OCI-LY7 (cell line): ENCODE results near the gene TMC4. TPM values are rescaled to one million over a fixed set of nuclear protein-coding genes. Genes with fewer than 3 reads are reported as not detected.

Source experiments
- BruUV-seq: library from RNA; stranded (reverse); fragments of 400-500 nt; replicated peaks from 2 replicates; lab custom pipeline; 2021; lab: Mats Ljungman, UMichigan
- CTCF ChIA-PET: fragments of 300-600 bp; sonication (Branson Sonifier 250); formaldehyde crosslinking; loops from one replicate; lab custom pipeline; 2022; ENCODE audit warnings: antibody characterized with exemption; ENCODE audit not compliant: unreplicated experiment; lab: Charles Lee
- POLR2A ChIA-PET: fragments of 300-600 bp; sonication (Branson Sonifier 250); formaldehyde crosslinking; loops from one replicate; lab custom pipeline; 2022; ENCODE audit warnings: antibody characterized with exemption; lab: Charles Lee
- DNase-seq: peaks from one replicate; pipeline ENCODE4 v3.0.0-alpha.2; 2015; ENCODE audit warnings: low spot score
- H2AFZ ChIP-seq: fragments of 200-600 bp; sonication (generic), shearing (Covaris generic); 2 replicates; pipeline ENCODE4 v1.6.1; 2014; ENCODE audit warnings: mild to moderate bottlenecking, antibody characterized with exemption, low read length, moderate library complexity
- H3K27ac ChIP-seq: fragments of 200-600 bp; sonication (generic); 2 replicates; pipeline ENCODE4 v1.5.1; 2014; ENCODE audit warnings: mixed run types, low read depth, mild to moderate bottlenecking, moderate library complexity, low read length, inconsistent platforms; ENCODE audit not compliant: poor library complexity, severe bottlenecking
- H3K36me3 ChIP-seq: fragments of 200-600 bp; sonication (generic); 2 replicates; pipeline ENCODE4 v1.6.1; 2014; ENCODE audit warnings: mild to moderate bottlenecking, antibody characterized with exemption, low read length, moderate library complexity, mixed read lengths; ENCODE audit not compliant: insufficient read depth
- H3K4me1 ChIP-seq: fragments of 200-600 bp; sonication (generic); 2 replicates; pipeline ENCODE4 v1.5.1; 2014; ENCODE audit warnings: mild to moderate bottlenecking, low read length; ENCODE audit not compliant: insufficient read depth, poor library complexity, severe bottlenecking
- H3K4me2 ChIP-seq: fragments of 200-600 bp; sonication (generic); 2 replicates; pipeline ENCODE4 v1.6.1; 2014; ENCODE audit warnings: mild to moderate bottlenecking, low read length
- H3K4me3 ChIP-seq: fragments of 200-600 bp; sonication (generic); 2 replicates; pipeline ENCODE4 v1.5.1; 2014; ENCODE audit warnings: mild to moderate bottlenecking, low read depth, low read length; ENCODE audit not compliant: poor library complexity, severe bottlenecking
- H3K79me2 ChIP-seq: fragments of 200-600 bp; sonication (generic); 2 replicates; pipeline ENCODE4 v1.6.1; 2016; ENCODE audit warnings: low read depth, mild to moderate bottlenecking, low read length, moderate library complexity, mixed read lengths; ENCODE audit not compliant: insufficient read depth
- H3K9me2 ChIP-seq: fragments of 200-600 bp; sonication (generic); 2 replicates; pipeline ENCODE4 v1.6.1; 2016; ENCODE audit warnings: mild to moderate bottlenecking, low read length, mixed read lengths; ENCODE audit not compliant: insufficient read depth
- H3K9me3 ChIP-seq: fragments of 200-600 bp; sonication (generic); 2 replicates; pipeline ENCODE4 v1.6.1; 2014; ENCODE audit warnings: mild to moderate bottlenecking, mixed run types, low read length, mixed read lengths
- H4K20me1 ChIP-seq: fragments of 200-600 bp; sonication (generic); 2 replicates; pipeline ENCODE4 v1.6.1; 2014; ENCODE audit warnings: mild to moderate bottlenecking, antibody characterized with exemption, low read length, moderate library complexity, mixed read lengths; ENCODE audit not compliant: insufficient read depth
- EZH2phosphoT487 ChIP-seq: fragments of 200-600 bp; sonication (generic); IDR thresholded peaks from 2 replicates; pipeline ENCODE4 v1.6.1; 2018; ENCODE audit warnings: low read depth, borderline replicate concordance, mild to moderate bottlenecking, mixed run types, antibody characterized with exemption, low read length, moderate library complexity, mixed read lengths
- intact Hi-C: fragments of 100-400 bp; cut with micrococcal nuclease; formaldehyde crosslinking; loops from one replicate; pipeline ENCODE4 v1.10.0; 2022; ENCODE audit not compliant: unreplicated experiment
- total RNA-seq, 2 experiments: library from RNA; depleted of rRNA in 1 of 2; stranded (reverse); fragments of >200 nt in 1 of 2; shearing (Covaris generic) in 1 of 2; gene quantifications; 2 replicates each; pipeline ENCODE4 v1.2.3, GENCODE V29; 2014 to 2022
- TF ChIP-seq, protein P1 (sequence below): fragments of 200-600 bp; sonication (generic); conservative IDR thresholded peaks from 2 replicates; pipeline ENCODE4 v1.5.1; 2014; ENCODE audit warnings: mild to moderate bottlenecking, antibody characterized with exemption, low read length, moderate library complexity, mixed read lengths

The TMC4 gene
- total RNA-seq, 2 experiments from 2014 or later, result not detected

DNA sequence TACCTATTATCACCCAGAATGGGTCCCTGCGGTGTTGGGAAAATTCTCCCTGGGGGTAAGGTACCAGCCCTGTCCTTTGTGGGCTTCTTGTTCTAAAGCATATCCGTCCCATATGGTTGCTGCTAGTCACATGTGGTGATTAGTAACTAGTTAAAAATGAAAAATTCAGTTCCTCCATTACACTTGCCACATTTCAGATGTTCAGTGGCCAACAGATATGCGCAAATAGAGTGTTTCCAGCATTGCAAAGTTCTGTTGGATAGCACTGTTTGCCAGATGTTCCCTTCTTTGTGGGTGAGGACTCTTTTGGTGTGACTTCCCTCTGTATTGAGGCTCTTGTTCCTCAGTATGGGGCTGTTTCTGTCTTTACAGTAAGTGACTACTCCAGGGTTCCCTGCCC lies 31.6 kb downstream of the TMC4 start:
- no peak for DNase-seq
- H4K20me1 ChIP-seq, result no peaks in the 10 kb centered on the region; the same call in 1 of the 2 replicates
- H3K4me2 ChIP-seq, result no peak overlapping the region
- H3K4me3 ChIP-seq, result no peak overlapping the region
- H3K36me3 ChIP-seq, result peaks cover 72% of the 10 kb centered on the region
- no peak for TF ChIP-seq EZH2phosphoT487
- TF ChIP-seq, protein P1, sequence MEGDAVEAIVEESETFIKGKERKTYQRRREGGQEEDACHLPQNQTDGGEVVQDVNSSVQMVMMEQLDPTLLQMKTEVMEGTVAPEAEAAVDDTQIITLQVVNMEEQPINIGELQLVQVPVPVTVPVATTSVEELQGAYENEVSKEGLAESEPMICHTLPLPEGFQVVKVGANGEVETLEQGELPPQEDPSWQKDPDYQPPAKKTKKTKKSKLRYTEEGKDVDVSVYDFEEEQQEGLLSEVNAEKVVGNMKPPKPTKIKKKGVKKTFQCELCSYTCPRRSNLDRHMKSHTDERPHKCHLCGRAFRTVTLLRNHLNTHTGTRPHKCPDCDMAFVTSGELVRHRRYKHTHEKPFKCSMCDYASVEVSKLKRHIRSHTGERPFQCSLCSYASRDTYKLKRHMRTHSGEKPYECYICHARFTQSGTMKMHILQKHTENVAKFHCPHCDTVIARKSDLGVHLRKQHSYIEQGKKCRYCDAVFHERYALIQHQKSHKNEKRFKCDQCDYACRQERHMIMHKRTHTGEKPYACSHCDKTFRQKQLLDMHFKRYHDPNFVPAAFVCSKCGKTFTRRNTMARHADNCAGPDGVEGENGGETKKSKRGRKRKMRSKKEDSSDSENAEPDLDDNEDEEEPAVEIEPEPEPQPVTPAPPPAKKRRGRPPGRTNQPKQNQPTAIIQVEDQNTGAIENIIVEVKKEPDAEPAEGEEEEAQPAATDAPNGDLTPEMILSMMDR, result no peak
- H3K9me3 ChIP-seq, result no peaks in the 10 kb centered on the region
- CTCF ChIA-PET, result no interaction called here
- H2AFZ ChIP-seq, result no peak overlapping the region
- H3K4me1 ChIP-seq, result peaks cover 15% of the 10 kb centered on the region
- POLR2A ChIA-PET, result no interaction called here
- no peak overlapping the region for H3K27ac ChIP-seq
- peaks cover 34% of the 10 kb centered on the region for H3K79me2 ChIP-seq
- intact Hi-C loops, result no loop called here
- BruUV-seq, result no TSS peak
- no peaks in the 10 kb centered on the region for H3K9me2 ChIP-seq

DNA sequence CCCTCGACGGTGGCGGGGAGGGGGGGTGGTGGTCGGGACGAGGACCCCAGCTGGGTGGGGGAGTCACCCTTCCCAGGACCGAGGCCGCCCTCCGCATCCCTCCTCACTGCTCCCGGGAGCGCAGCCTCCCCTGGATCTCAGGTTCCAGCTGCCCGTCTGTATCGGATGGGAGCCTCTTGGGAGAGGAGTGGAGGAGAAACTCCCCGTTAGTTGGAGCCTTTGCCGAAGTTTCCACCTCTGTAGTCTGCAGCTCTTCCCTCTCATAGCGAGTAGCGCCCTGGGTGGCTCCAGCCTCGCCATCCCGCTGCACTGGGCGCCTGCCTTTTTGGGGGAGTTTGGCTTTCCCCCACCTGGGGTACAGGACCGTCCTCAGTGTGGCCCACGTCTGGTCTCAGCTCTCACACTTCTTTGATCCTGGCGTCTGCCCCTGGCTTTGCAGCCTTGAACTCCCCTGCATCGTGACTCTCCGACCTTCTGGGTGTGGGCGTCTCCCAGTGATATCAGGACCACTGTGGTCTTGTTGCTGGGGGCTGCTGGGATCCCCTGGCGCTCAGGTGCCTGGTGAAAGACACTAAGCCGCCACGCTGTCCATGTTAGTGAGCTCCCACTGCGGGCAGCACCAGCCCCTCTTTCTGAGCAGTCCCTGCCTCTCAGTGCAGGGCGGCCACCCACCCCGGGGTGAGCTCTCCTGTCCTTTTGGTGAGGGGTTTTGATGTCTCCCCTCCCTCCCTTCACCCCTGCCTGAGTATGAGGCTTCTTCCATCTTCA lies 34.3 kb downstream of the TMC4 start:
- BruUV-seq, result no TSS peak
- Histone ChIP-seq H2AFZ (no peak overlapping the region), H3K9me3 (no peaks in the 10 kb centered on the region), H3K4me3 (peak overlapping the region; percentile 96), H3K27ac (no peak overlapping the region), H3K4me2 (peak overlapping the region; percentile 69), H3K4me1 (peaks cover 21% of the 10 kb centered on the region), H4K20me1 (no peaks in the 10 kb centered on the region; the same call in 1 of the 2 replicates), H3K36me3 (peaks cover 47% of the 10 kb centered on the region), H3K79me2 (peaks cover 34% of the 10 kb centered on the region), H3K9me2 (no peaks in the 10 kb centered on the region)
- intact Hi-C loops, result no loop called here
- CTCF ChIA-PET, result no interaction called here
- POLR2A ChIA-PET, result interaction anchor here (0.5 kb wide), 1 partner anchor 1244 kb away, joined by 3 read pairs; no protein-coding TSS in a partner anchor
- TF ChIP-seq EZH2phosphoT487, result no peak
- TF ChIP-seq, protein P1, result no peak
- no peak for DNase-seq
